NCI-H82 treated with DMSO at 0.1 percent for 48 hours (cell line): Measurements from ENCODE around the gene EQTN.

Source experiments
- DNase-seq: peaks from one replicate; lab custom pipeline; 2025; ENCODE audit not compliant: unreplicated experiment; lab: John Stamatoyannopoulos, UW

Gene EQTN

DNA sequence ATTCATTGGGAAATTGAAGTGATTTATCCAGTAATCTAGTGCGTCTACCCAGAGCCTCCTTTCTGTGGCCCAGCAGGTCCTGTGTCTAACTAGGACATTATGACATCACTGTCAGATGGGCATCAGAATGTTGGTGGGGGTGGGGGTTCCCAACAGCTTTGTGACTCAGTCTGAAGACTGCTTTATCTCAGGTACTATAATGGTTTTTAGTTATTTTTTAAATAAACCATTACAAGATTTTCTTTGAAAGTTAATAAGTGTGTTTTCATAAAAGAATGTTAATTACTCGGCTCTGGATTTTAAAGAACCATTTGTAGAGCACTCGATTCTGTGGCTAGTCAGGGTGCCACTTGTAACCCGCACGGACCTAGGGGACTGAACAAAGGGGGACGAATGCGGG lies at the start of gene EQTN:
TSS of gene EQTN (minus strand) at position 101 of the 400 bp plus-strand sequence. CDS start at position 6, 95 bp downstream.
- DNase-seq, result no peak

GRCh38 chr9:27344776-27345175 lies 47.8 kb upstream of the EQTN start:
- no peak for DNase-seq

- no peak for DNase-seq
These were observed 44.8 kb upstream of the EQTN start for GRCh38 chr9:27341545-27342294.

GRCh38 chr9:27340961-27341511 lies 44.1 kb upstream of the EQTN start:
- DNase-seq, result no peak

- DNase-seq, result no peak
These were observed 43.3 kb upstream of the EQTN start for GRCh38 chr9:27340285-27340674.

DNA sequence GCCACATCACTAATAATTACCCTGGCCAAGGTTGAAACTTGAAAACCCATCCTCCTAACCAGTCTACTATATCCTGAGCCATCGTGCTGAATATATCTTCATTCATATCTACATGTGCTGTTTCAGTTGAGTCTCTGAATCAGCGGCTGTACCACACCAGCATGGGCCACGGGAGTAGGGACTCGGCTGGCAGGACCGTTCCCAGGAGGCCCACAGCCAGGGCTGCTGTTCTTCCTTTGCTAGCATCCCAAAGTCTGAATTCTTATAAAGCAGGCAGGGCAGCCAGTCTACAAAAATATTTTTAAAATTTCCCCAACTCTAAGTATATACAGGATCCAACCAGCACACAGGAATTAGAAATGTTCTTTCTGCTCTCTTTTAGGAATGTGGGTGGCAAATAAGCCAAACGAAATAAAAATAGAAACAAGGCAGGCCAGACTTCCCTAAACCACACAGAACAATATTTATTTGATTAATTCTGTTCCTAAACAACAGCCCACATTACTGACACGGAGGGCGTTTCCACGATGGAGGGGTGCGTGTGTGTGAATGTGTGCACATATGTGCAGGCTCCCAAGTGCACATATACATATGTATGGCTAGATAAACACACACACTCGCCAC lies 42.8 kb upstream of the EQTN start:
- DNase-seq, result no peak

DNA sequence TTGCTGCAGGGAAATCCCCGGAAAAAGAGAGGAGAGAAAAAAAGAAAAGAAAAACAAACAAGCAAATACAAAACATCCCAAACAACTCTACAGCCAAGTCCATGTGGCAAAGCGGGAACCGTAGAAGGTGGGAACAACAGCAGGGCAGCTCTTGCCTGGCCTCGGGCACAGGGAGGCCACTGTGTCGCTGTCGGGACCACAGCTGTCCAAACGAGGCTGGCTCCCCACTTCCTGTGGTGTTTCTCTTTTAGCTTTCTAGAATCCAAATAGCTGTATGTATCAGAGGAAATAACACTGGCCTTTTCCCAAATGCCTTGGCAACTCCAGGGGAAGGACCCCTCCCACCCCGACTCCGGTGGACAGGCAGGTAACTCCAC lies 41.6 kb upstream of the EQTN start:
- DNase-seq, result no peak

DNA sequence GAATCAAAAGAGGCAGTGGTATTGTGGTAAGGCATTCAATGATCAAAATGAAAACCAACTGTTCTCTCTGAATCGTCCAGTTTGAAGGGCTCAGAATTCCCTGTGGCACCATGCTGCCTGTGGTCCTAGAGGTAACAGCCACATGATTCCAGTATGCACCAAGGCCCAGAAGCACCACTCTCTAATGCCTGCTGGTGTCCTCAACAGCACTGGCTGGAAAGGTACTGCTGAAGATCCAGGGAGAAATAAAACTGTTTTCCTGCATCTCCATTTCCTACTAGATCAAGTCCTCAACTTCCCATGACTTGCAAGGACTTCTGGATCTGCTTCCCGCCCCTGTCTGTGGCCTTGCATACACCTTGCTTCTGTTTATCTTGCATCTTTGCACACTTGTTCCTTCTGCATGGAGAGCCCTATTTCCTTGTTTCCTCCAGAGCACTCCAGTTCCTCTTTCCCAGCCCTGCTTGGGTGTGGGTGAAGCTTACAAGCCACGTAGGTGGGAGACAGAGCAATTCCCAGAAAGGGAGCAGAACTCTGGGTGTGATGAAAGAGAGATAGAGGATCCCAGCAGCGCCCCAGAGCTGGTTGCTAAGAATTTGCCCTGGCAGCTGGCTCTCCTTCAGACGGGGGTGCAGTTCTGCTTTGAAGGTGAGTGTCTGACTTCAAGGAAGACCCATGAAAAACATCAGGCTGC lies 41.0 kb upstream of the EQTN start:
- no peak for DNase-seq

GRCh38 chr9:27337236-27337635 lies 40.3 kb upstream of the EQTN start:
- DNase-seq, result no peak

- no peak for DNase-seq
These were observed 39.9 kb upstream of the EQTN start for GRCh38 chr9:27336829-27337228.

DNA sequence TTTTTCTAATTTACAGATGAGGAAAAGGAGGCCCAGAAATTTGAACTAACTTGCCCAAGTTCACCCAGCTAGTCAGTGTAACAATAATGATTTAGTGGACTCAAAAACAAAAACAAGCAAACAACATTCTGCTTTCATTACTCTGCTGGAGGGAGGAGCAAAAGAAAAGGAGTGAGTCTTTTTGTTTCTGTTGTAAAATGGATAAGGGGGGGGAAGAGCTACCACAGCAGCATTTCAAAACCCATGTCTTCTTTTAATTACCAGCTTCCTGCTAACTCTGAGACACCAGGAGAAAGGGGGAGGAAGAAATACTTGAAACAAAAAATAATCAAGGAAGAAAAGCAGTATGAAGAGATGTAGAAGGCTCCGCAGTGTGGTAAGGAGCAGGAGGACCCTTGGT lies 39.2 kb upstream of the EQTN start:
- DNase-seq, result no peak

- no peak for DNase-seq
These were observed 38.1 kb upstream of the EQTN start for GRCh38 chr9:27335075-27335474.

- DNase-seq, result peak; percentile 44
These were observed 36.5 kb upstream of the EQTN start for GRCh38 chr9:27333241-27334052.

GRCh38 chr9:27331393-27331792 lies 34.4 kb upstream of the EQTN start:
- no peak for DNase-seq

DNA sequence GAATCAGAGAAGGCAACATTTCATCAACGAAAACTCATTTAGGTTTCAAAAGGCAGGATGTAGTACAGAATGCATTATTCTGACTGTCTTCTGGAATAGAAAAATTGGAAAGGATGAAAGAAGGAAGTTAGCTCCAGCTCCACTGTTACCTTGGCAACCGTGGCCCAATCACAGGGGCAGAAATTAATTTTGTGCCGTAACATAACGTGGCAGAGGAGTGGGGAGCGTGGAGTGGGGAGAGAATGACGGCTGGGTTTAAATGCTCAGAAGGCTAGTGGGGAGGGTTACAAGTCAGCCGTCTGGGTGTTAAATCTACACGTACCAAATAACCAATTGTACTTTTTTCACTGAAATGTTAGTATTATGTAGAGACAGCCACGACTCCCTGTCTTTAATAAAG lies 32.3 kb upstream of the EQTN start:
- DNase-seq, result no peak

DNA sequence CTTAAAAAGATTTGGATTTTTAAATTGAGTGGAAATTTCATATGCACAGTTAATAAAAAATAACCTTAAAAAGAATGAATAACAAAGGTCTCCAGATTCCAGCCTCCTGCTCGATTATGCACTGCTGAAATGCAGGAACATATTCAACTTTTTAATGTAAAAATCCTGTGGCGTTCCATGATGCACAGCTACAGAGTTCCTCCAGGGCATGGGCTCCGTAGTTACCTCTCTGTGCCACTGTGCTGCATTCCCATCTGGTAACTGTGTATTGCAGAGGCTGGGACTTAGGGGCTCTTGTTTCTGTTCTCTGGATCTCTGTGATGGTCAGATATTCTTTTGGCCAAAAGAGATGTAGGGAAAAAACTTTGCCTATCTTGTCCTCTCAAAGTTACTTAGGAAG lies 31.5 kb upstream of the EQTN start:
- no peak for DNase-seq

GRCh38 chr9:27311184-27311583 lies 14.2 kb upstream of the EQTN start:
- DNase-seq, result no peak

DNA sequence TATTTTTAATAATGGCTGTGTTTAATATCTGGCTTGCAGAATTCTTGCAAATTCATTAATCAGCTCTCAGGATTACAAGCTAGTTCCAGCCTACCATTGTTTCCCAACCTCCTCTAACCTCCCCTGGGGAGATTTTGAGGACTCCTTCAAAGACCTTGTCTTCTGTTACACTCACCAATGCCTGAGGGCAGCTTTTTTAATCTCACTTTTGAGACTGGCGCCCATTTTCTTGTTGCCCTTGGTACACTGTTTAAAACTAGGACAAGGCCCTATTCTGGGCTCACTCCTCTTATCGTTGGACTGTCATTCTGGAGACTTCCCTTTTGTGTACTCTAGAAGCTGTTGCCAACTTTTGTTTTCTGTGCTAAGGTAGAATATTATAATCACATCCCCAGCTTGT lies 13.6 kb upstream of the EQTN start:
- DNase-seq, result no peak

- DNase-seq, result no peak
These were observed 11.9 kb upstream of the EQTN start for GRCh38 chr9:27308691-27309390.

DNA sequence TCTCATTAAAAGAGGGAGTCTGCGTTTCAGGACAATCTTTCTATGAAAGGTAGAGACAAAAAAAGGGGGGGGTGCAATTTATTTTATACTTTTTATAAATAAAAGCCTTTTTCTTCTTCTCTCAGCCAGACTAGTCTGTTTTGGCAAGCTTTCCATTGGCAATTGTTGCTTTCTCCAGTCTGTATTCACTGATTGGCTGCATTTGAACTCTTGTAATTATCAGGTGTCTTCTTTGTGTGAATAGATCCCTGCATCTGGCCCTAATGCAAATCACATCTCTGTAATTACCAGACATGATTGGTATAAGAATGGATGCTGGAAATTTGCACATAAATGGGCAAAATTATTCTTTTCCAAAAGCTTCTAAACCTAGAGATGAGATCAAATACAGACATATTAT lies 7.6 kb upstream of the EQTN start:
- DNase-seq, result no peak

- DNase-seq, result no peak
These were observed 6.3 kb upstream of the EQTN start for GRCh38 chr9:27303219-27303618.
